ENCODE results near the gene SLC25A13.
"Not testable (repeated sequence)": the region's sequence is repeated elsewhere in the genome, so short reads cannot be mapped to it uniquely, and the experiment has no call there.

Gene SLC25A13

DNA sequence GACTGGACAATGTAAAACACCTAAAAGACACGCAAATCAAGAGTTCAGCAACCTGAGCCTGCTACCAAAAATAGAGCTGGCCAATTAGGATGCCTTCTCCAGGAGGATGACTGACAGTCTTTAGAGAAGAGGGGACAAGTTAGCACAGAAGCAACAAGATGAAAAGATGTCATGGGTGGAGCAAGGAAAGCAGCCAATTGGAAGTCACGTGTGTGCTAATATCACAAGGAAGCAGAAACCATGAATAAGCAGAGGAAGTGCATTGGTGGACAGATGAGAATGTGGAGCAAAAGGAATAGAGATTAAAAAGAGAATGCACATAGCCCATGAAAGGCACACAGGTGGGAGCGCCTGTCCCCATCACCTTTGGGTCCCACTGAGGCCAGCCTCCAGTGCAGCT, 148.1 kb downstream of the SLC25A13 start:
- in situ Hi-C loops (cut with MboI; ENCODE audit: low sequenced_read_pairs): no loop called here

DNA sequence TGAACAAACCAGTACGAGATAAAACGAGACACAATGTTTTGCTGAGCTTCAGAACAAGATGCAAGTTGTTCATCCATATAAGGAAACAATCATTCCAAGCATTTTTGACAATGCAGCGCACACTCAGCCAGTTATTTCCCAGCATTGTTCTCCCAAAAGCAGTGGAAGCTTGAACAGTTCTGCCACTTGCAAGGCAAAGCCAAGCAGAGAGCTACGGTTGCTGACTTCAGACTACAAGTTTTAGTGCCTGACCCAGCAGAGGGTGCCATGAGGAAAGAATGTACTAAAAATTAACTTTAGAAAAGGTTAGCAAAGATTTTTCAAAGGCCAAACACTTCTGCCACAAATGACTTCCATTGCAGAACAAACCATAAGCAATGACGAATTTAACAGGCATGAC, 152.5 kb downstream of the SLC25A13 start:
- in situ Hi-C loops (cut with MboI; ENCODE audit: low sequenced_read_pairs): no loop called here

DNA sequence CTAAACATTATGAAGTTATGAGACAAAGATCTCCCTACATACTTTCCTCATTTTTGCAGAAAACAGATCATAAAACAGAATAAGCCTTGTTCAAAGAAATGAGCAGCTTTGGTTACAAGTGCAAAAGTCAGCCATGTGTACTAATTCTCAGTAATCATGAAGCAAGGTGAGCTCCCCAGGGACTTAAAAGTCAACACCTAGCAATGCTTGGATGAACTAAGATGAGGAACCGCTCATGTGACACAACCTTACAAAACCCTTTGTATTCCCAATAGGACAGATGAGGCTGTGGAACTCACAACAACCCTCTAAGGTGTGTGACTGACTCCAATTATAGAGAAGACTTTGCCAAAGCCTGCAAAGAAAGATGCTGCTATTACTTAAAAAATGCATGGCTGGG, 154.5 kb downstream of the SLC25A13 start:
- in situ Hi-C loops (cut with MboI; ENCODE audit: low sequenced_read_pairs): no loop called here

DNA sequence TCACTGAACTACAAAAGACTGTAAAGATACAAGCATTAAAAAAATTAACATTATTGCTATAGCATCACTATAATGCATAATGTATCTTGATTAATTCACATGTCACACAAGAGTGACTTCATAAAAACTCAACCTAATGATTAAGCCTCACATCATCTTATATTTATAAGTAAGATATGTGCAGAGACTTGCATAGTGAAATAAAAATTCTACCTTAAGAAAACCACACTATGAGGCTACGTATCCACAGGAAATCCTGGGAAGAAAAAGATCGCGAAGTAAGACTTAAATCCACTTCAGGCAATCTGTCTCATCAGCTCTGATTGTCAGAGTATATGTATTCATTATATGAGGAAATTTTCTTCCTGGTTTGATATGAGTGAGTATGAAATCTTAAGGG, 160.0 kb downstream of the SLC25A13 start:
- in situ Hi-C loops (cut with MboI; ENCODE audit: low sequenced_read_pairs): no loop called here

DNA sequence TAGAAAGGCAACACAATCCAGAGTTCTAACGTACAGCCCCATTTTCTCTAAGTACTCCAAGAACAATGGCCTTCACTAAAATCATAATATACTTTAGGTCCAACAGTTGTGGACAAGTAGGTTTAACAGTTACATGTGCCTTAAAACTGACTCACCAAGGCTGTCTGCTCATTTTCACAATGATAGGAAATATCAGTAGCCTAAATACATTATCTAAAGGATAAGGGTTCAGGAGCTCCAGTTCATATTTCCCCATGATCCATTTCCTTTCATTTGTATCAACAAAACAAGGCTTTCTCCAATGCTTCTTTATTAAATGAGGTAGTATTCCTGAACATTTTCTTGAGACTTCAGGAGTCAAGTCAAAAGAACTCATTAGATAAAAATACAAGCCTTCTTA, 164.0 kb downstream of the SLC25A13 start:
- in situ Hi-C loops (cut with MboI; ENCODE audit: low sequenced_read_pairs): no loop called here

DNA sequence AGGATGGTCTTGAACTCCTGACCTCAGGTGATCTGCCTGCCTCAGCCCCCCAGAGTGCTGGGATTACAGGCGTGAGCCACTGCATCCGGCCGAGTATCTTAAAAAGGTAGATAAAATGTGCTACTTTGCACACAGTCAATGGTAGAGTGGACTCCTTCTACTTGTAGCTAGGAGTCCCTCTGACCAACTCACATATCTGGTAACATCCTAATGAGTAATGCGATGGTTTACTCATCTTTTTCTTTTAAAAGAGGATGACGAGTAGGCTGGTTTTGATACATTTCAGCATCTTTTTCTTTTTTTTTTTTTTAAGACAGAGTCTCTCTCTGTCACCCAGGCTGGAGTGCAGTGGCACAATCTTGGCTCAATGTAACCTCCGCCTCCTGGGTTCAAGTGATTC, 167.4 kb downstream of the SLC25A13 start:
- in situ Hi-C loops (cut with MboI; ENCODE audit: low sequenced_read_pairs): not testable (repeated sequence)

DNA sequence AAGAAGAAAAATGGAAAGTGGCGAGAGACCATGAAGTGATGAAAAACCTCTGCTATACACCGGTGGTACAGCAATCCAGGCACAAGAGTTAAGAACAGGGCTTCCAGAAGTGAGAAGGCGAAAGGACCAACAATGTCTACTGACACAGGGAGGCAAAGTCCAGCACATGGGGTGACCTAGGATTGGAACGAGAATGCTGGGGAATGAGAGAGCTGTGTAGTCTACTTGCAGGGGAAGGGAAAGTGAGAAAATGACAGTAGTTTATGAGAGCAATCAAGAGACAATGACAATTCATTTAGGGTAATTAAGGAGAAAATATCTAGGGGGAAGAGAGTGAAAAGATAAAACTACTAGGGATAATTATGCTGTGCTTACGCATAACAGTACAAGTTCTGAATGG, 169.2 kb downstream of the SLC25A13 start:
- in situ Hi-C loops (cut with MboI; ENCODE audit: low sequenced_read_pairs): no loop called here

DNA sequence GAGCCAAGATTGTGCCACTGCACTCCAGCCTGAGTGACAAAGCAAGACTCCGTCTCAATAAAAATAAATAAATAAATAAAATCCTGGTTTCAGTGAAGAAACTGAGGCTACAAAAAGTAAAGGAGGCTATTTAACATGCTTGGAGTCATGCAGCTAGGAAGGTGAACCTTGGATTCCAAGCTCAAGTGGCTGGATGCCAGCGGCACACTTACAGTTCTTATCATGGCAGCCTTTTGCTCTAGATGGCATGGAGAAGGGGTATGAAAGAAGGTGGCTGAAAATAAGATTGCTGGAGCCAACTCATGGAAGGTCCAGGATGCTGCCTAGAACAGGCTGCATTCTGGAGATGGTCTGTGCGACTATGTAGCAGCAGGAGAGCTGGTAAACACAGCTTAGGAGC, 170.0 kb downstream of the SLC25A13 start:
- in situ Hi-C loops (cut with MboI; ENCODE audit: low sequenced_read_pairs): no loop called here

DNA sequence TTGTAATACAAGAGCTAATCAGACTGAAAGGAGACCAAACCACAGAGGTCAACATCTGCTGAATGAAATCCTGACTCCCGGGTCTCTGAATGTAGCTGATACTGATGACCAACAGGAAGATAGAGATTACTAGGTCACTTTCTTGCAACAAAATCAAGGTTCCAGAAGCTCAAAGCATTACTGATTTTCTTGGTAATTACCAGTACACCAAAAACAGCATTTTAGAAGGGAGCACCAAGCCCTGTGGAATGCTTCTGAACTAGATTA, 177.7 kb downstream of the SLC25A13 start:
- in situ Hi-C loops (cut with MboI; ENCODE audit: low sequenced_read_pairs): no loop called here

DNA sequence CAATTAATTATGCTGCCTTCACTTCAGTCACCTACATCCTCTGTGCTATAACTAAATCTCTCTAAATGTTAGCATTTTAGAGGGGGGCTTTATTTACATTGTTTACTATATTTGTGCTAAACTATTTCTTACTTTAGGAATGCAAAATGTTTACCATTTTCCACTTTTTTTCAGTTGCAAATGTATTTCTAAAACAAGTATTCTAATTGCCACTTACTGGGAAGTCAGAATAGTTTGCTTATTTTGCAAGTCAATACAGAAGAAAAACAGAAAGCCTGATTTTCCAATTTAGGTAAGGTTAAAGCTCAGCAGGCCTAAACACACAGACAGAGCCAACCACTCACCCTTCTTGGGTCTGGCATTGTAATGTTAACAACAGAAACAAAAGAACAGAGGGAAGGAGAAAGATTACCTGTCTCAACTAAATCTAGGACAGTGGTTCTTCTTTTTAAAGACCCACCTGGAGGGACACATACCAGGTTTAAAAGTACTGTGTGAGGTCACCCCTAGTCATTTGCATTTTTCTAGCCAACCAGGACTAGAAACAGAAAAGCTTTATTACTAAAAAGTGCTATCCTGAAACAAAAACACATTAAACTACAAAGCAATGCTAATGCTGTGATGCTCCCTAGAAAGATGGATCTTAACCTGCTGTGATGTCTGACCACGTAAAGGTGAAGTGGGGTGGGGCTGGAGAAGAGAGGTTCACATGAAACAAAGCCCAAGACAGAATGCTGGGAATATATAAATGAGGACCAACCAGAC, 178.2 kb downstream of the SLC25A13 start:
- in situ Hi-C loops (cut with MboI; ENCODE audit: low sequenced_read_pairs): no loop called here

DNA sequence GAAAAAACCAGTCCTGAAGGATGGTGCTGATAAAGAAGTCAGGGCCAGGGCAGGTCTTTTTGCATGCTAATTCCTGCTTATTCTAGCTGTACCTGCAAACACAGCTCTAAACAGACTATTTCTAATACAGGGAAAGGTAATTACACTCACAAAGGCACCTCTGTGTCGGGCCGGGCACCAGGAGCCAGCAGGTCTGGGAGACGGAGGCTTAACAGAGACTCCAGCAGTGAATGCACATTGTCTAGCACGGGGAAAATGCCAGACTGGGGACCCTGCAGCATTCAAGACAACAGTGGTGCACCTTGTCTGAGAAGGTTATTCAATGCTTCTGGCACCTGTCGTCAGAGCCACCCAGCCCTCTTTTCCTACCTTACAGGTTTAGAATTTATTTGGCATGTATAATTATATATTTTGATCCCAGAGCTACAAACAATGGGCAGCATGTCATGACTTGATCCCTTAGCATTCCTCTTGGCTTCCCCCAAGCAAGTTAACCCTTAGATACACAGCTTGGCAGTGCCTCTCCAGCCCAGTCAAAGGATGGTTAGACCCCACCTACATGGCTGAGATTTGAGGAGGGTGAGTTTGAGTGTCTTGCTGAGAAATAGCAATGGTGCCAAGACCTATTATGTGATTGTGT, 185.2 kb downstream of the SLC25A13 start:
- in situ Hi-C loops (cut with MboI; ENCODE audit: low sequenced_read_pairs): no loop called here

DNA sequence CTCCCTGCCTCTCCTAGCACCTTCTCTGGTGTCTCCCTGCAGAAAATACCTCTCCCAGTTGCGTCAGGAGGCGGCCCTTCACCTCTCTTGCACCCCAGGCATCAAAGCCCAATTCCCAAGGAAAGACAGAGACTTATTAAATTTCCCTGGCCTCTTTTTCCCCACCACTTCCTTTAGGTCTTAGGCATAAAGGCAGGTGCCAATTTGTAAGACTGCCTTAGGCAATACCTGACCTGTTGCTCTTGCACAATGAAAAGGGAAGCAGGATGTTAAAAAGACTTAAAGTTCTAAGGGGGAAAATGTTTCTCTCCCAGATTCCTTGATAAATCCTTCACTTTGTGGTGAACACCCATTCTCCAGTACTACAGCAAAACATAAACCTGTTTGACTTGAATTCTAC, 186.7 kb downstream of the SLC25A13 start:
- in situ Hi-C loops (cut with MboI; ENCODE audit: low sequenced_read_pairs): no loop called here

DNA sequence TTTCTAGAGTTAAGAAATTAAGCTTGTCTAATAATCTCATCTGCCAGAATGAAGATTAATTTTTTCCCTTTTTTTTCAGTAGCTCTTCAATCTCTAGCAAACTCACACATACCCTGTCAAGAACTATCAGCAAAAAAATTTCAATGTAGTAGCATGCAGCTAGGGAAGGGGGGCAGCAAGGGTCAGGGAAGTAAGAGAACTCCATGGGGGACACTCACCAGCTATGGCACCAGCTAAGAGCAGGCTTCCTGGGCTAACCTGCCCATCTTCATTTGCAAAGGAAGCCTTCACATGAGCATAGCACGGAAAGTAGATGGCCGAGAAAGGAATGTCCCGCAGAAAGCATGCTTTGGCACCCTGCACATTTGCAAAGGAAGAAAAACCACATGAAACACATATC, 190.4 kb downstream of the SLC25A13 start:
- in situ Hi-C loops (cut with MboI; ENCODE audit: low sequenced_read_pairs): no loop called here

DNA sequence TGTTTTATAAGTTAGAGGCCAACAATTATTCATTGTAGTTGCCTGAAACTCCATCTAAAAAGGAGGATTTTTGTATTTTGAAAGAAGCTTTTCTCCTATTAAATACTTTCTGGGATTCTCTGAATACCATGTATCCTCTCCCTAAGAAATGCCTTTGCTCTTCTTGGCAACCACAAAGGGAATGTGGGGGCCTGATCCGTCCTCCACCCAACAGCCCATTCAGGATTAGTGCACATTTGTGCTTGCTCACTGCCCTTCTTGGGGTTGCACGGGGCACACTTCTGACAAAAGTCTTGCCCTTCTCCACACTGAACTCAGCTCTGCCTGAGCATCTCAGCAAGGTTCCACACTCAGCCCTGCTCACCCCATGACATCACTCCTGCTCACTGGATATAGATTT, 194.2 kb downstream of the SLC25A13 start:
- in situ Hi-C loops (cut with MboI; ENCODE audit: low sequenced_read_pairs): no loop called here

DNA sequence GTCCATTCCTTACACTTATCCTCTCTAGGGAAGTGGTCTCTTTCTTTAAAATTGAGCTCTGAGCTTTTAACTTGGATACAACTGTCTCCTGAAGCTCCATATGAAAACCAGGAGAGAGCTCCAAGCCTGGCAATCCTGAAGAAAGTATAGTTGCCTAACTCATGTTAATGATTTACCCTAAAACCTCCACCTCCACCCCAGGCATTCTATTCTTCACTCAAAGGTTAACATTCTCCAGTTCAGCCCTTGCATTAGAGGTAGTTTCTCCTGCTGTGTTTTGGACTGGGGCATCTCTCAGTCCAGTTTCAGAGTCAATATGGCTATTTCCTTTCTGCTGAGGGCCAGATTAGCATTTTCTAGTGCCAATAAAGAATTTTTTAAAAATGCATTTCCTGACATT, 195.5 kb downstream of the SLC25A13 start:
- in situ Hi-C loops (cut with MboI; ENCODE audit: low sequenced_read_pairs): no loop called here

DNA sequence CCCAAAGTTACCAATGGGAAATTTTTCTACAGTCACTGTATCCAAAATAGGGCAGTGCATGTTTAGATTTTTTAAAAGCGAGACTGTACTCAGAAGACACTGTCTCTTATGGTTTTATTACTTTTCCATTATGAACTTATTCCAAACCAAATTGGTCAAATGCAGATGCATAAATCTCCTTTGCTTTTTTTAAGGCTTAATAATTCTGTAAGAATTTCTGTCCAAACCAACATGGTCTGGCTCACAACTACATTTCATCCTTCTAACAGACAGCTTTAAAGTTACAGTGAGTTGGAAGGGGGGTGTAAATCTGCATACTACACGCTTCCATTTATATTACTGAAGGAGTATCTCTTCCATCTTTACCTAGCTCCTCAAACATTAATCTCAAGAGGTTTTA, 199.2 kb downstream of the SLC25A13 start:
- in situ Hi-C loops (cut with MboI; ENCODE audit: low sequenced_read_pairs): no loop called here

DNA sequence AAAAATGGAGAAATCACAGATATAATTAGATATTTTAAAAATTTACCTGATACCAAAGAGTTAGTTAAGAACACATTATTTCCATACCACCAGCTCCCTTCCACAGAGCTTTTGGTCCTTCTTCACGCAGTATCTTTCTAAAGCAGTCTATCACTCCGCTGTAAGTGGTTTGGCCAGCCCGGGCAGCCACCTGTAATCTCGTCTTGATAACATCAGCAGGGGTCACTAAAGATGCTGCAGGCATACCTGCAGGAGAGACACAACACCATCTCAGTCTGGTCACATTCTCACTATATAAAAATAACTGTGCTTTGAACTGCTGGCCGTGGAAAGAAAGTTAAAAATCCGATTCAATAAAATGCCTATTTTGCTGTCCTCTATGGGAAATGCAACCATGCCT, 200.1 kb downstream of the SLC25A13 start:
- in situ Hi-C loops (cut with MboI; ENCODE audit: low sequenced_read_pairs): no loop called here

DNA sequence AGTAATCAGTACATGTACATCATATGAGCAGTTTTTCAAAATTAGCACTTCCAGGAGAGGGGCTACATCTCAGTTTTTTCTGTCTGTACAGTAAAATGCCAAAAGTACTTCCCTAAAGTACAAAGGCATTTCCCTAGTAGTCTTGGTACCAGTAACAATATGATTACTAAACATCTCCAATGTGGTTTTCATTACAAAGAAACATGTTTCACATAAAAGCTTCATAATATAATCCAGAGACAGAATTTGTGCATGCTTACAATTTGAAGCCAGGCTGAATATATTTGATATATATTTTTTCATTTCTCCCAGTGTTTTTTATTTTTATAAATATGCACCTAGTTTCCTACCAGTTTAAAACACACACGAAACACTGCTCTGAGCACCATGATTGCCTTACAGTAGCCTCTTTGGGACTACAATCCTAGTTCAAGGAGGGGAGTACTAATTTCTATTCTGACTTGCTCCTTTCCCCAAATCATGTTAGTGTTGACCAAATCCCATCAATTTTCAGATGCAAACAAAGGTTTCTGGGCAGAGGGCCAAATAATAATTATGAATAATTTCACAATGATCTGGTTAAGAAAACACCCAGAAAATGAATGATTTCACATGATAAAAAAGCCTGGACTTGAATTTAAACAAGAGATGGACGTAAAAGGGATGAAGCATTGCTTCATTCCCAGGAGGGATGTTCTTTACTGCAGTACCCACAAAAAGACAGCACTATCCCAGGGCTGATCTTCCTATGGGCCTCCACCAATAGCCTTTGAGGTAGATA, 201.3 kb downstream of the SLC25A13 start:
- in situ Hi-C loops (cut with MboI; ENCODE audit: low sequenced_read_pairs): no loop called here

DNA sequence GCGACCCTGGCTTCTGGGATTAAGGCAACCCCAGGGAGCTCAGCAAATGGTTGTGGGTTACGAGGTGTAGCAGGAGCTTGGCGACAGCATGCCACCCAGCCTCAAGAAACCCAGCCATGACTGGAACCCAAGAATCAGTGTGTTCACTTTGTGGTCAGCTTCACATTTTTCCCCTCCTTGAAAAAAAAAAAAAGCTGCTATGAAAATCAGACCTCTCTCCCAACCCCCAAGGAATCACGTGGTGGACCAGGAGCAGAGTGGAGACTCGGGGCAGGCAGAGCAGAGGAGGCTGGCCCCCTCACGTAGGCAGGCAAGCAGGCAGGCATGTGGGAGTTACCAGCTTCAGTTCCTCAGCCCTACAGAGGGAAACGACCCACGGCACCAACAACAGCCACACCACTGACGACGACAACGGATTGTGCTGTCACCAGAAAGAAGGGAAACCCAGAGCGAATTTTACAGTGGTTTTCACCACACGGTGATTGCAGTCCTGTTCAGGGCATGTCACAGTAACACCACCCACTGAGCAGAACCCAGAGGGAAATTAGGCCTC, 203.4 kb downstream of the SLC25A13 start:
- in situ Hi-C loops (cut with MboI; ENCODE audit: low sequenced_read_pairs): no loop called here

DNA sequence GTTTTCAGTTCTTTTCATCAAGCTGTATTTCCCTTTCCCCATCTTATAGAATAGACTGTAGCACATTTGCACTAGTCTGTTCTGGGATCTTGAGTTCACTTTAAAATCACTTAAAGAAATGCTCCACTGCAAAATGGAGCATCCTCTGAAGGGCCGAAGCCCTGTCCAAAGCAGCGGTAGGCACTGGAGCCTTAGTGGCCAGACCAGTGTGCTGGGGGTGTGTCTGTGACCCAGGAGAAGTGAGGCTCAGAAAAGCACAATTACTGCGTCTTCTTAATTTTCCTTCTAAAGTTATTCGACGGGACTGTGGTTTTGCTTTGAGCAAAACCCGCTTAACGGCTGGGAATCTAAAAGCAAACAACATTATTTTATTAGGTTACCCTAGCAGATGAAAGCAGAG, 205.7 kb downstream of the SLC25A13 start:
- in situ Hi-C loops (cut with MboI; ENCODE audit: low sequenced_read_pairs): no loop called here

DNA sequence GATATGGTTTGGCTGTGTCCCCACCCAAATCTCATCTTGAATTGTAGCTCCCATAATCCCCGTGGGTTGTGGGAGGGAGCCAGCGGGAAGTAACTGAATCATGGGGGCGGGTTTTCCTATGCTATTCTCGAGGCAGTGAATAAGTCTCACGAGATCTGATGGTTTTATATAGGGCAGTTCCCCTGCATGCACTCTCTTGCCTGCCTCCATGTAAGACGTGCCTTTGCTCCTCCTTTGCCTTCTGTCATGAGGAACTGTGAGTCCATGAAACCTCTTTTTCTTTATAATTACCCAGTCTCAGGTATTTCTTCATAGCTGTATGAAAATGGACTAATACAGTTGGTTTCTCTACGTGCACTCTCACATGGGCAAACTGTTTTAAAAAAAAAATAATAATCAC, 207.7 kb downstream of the SLC25A13 start:
- in situ Hi-C loops (cut with MboI; ENCODE audit: low sequenced_read_pairs): no loop called here

DNA sequence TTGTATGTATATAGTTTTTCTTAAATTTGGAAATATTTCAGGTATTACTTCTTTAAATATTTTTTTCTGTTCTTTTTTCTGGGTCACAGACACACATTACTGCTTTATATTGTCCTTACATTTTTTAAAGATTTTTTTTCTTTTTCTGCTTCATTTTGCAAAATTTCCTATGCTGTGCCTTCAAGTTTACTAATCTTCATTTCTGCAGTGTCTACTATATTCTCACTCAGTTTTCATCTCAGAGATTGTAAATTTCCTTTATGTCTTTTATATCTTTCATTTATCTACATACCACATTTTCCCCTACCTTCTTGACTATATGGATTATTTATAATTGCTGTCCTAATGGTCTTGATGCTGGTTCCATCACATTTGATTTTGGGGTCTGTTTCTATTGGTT, 210.5 kb downstream of the SLC25A13 start:
- in situ Hi-C loops (cut with MboI; ENCODE audit: low sequenced_read_pairs): no loop called here

Data from HL-60/S4 treated with phorbol 12-myristate 13-acetate at 8.2 ng/mL for 4 days and 3 days (cell line).